ENCODE data around the gene ANO1. TPM values are rescaled to one million over a fixed set of nuclear protein-coding genes. Genes with fewer than 3 reads are reported as not detected.

Gene ANO1
- total RNA-seq, 1 experiment from 2014 or later: 10.9 TPM

DNA sequence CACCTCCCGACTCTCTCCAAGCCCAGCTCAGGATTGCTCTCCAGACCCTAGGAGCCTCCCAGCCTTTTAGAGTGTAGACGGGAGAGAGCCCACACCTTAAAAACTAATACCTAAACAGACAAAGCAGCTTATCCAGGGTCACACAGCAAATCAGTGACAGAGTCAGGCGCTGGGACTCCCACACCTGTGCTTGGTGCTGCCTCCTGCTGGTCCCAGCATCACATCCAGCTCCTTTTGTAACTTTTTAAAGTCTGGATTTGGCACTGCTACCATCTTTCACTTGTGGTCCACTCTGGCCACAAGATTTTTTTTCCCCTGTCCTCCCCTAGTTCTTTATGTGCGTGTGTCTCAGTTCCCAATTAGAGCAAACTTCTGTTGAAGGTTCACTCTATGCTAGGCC is 4.7 kb downstream of the ANO1 start:
- Histone ChIP-seq H3T11ph (ENCODE audit: low read length) (no peak overlapping the region), H3K27me3 (ENCODE audit: insufficient read depth, low read length) (peaks cover 15% of the 10 kb centered on the region; the same call in 1 of the 2 replicates), H3K56ac (ENCODE audit: insufficient read length, low read depth, low read length) (no peak overlapping the region), H3K79me2 (ENCODE audit: insufficient read depth, low read length) (no peaks in the 10 kb centered on the region), H3K14ac (ENCODE audit: insufficient read depth, low read length) (no peak overlapping the region; the same call in 1 of the 2 replicates), H4K8ac (replicated peaks; ENCODE audit: insufficient read length, low read depth, low read length) (no peak overlapping the region), H3K18ac (ENCODE audit: insufficient read length, low read depth, low read length) (no peak overlapping the region), H2BK5ac (ENCODE audit: insufficient read length, low read length) (no peak overlapping the region), H2AK5ac (ENCODE audit: insufficient read length, low read length) (no peak overlapping the region), H3K79me1 (ENCODE audit: insufficient read depth, low read depth, low read length, poor library complexity, severe bottlenecking) (no peaks in the 10 kb centered on the region), H2AFZ (ENCODE audit: low read length) (no peak overlapping the region), H3K4ac (ENCODE audit: low read depth, low read length) (no peak overlapping the region), H2BK120ac (ENCODE audit: low read depth, low read length, poor library complexity, severe bottlenecking) (no peak overlapping the region), H3K4me2 (ENCODE audit: insufficient read depth, insufficient read length, low read length) (no peak overlapping the region), H3K9ac (ENCODE audit: extremely low read depth, insufficient read length, low read length) (no peak overlapping the region), H4K91ac (ENCODE audit: insufficient read length, low read depth, low read length) (no peak overlapping the region), H3K4me1 (ENCODE audit: insufficient read depth, low read length) (no peaks in the 10 kb centered on the region; the same call in 1 of the 2 replicates), H4K5ac (ENCODE audit: insufficient read length, low read depth, low read length) (no peak overlapping the region), H3K27ac (ENCODE audit: insufficient read length, low read depth, low read length) (no peak overlapping the region), H3K9me3 (ENCODE audit: control insufficient read depth, low read depth, low read length) (no peaks in the 10 kb centered on the region), H2BK15ac (ENCODE audit: low read depth, low read length) (no peak overlapping the region), H3K23me2 (ENCODE audit: insufficient read length, low read depth, low read length, poor library complexity, severe bottlenecking) (peaks cover 2% of the 10 kb centered on the region), H2BK12ac (ENCODE audit: insufficient read length, low read depth, low read length) (no peak overlapping the region), H2BK20ac (ENCODE audit: low read depth, low read length, poor library complexity, severe bottlenecking) (no peak overlapping the region), H3K23ac (ENCODE audit: insufficient read length, low read depth, low read length) (no peak overlapping the region), H4K20me1 (ENCODE audit: control insufficient read depth, insufficient read depth, insufficient read length) (no peaks in the 10 kb centered on the region)
- Mint-ChIP-seq H3K36me3 (ENCODE audit: insufficient read depth in 1 of 3, low read depth in 3 of 3) (no peaks in the 10 kb centered on the region; a peak in 1 of 7 replicates), H3K27me3 (ENCODE audit: low read depth) (peaks cover 39% of the 10 kb centered on the region), H3K9me3 (no peaks in the 10 kb centered on the region), H3K4me1 (peaks cover 11 to 18% of the 10 kb centered on the region in 2 experiments), H3K4me3 (no peak overlapping the region), H3K27ac (no peak overlapping the region)
- no CpG with 5 or more reads among the region's 4 CpGs for WGBS (ENCODE audit: extremely low coverage, insufficient read length, low lambda C conversion rate)
- no peak for DNase-seq
- TF ChIP-seq, protein P1, sequence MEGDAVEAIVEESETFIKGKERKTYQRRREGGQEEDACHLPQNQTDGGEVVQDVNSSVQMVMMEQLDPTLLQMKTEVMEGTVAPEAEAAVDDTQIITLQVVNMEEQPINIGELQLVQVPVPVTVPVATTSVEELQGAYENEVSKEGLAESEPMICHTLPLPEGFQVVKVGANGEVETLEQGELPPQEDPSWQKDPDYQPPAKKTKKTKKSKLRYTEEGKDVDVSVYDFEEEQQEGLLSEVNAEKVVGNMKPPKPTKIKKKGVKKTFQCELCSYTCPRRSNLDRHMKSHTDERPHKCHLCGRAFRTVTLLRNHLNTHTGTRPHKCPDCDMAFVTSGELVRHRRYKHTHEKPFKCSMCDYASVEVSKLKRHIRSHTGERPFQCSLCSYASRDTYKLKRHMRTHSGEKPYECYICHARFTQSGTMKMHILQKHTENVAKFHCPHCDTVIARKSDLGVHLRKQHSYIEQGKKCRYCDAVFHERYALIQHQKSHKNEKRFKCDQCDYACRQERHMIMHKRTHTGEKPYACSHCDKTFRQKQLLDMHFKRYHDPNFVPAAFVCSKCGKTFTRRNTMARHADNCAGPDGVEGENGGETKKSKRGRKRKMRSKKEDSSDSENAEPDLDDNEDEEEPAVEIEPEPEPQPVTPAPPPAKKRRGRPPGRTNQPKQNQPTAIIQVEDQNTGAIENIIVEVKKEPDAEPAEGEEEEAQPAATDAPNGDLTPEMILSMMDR (conservative IDR thresholded peaks at IDR 0.05): peak; percentile 63

Data from H9 (cell line).